ENCODE results near the gene LEMD1.
"Not testable (repeated sequence)": the region's sequence is repeated elsewhere in the genome, so short reads cannot be mapped to it uniquely, and the experiment has no call there.

Gene LEMD1

GRCh38 chr1:205398586-205398985, 23.3 kb downstream of the LEMD1 start:
- H2AFZ ChIP-seq (ENCODE audit: low read length, unreplicated experiment), result no peak overlapping the region
- no peaks in the 10 kb centered on the region for H3K4me1 ChIP-seq (ENCODE audit: control insufficient read depth, insufficient read depth, low read length, unreplicated experiment)

GRCh38 chr1:205396967-205397616, 24.8 kb downstream of the LEMD1 start:
- H3K36me3 ChIP-seq (ENCODE audit: insufficient read depth, low read length), result no peaks in the 10 kb centered on the region
- H3K4me3 ChIP-seq (ENCODE audit: low read depth, low read length), result no peak overlapping the region
- no peak overlapping the region for H3K27ac ChIP-seq (ENCODE audit: low read depth, low read length)
- H3K27me3 ChIP-seq (ENCODE audit: insufficient read depth, low read length), result peaks cover 18% of the 10 kb centered on the region; the same call in 1 of the 2 replicates
- no peak overlapping the region for H2AFZ ChIP-seq (ENCODE audit: low read length, unreplicated experiment)
- H3K4me1 ChIP-seq (ENCODE audit: control insufficient read depth, insufficient read depth, low read length, unreplicated experiment), result no peaks in the 10 kb centered on the region
- no peaks in the 10 kb centered on the region for H3K79me2 ChIP-seq (ENCODE audit: control insufficient read depth, insufficient read depth, low read length, unreplicated experiment)

More at GRCh38 chr1:205398586-205398985, 23.3 kb downstream of the LEMD1 start:
- no peaks in the 10 kb centered on the region for H3K79me2 ChIP-seq (ENCODE audit: control insufficient read depth, insufficient read depth, low read length, unreplicated experiment)
- peaks cover 9% of the 10 kb centered on the region; the same call in 1 of the 2 replicates for H3K27me3 ChIP-seq (ENCODE audit: insufficient read depth, low read length)
- H3K27ac ChIP-seq (ENCODE audit: low read depth, low read length), result no peak overlapping the region
- H3K36me3 ChIP-seq (ENCODE audit: insufficient read depth, low read length), result no peaks in the 10 kb centered on the region
- no peak overlapping the region for H3K4me3 ChIP-seq (ENCODE audit: low read depth, low read length)

- Histone ChIP-seq H3K4me1 (ENCODE audit: control insufficient read depth, insufficient read depth, low read length, unreplicated experiment) (no peaks in the 10 kb centered on the region), H3K4me3 (ENCODE audit: low read depth, low read length) (no peak overlapping the region), H2AFZ (ENCODE audit: low read length, unreplicated experiment) (no peak overlapping the region), H3K27me3 (ENCODE audit: insufficient read depth, low read length) (peaks cover 26% of the 10 kb centered on the region), H3K27ac (ENCODE audit: low read depth, low read length) (no peak overlapping the region), H3K36me3 (ENCODE audit: insufficient read depth, low read length) (no peaks in the 10 kb centered on the region), H3K79me2 (ENCODE audit: control insufficient read depth, insufficient read depth, low read length, unreplicated experiment) (no peaks in the 10 kb centered on the region)
Measured at GRCh38 chr1:205395616-205396015, 26.2 kb downstream of the LEMD1 start.

- H3K4me1 ChIP-seq (ENCODE audit: control insufficient read depth, insufficient read depth, low read length, unreplicated experiment), result no peaks in the 10 kb centered on the region
- H3K4me3 ChIP-seq (ENCODE audit: low read depth, low read length), result no peak overlapping the region
- H3K36me3 ChIP-seq (ENCODE audit: insufficient read depth, low read length), result no peaks in the 10 kb centered on the region
- no peak overlapping the region for H3K27ac ChIP-seq (ENCODE audit: low read depth, low read length)
- no peak overlapping the region for H2AFZ ChIP-seq (ENCODE audit: low read length, unreplicated experiment)
- H3K27me3 ChIP-seq (ENCODE audit: insufficient read depth, low read length), result peaks cover 28% of the 10 kb centered on the region
- no peaks in the 10 kb centered on the region for H3K79me2 ChIP-seq (ENCODE audit: control insufficient read depth, insufficient read depth, low read length, unreplicated experiment)
Measured at GRCh38 chr1:205392650-205393049, 29.2 kb downstream of the LEMD1 start.

DNA sequence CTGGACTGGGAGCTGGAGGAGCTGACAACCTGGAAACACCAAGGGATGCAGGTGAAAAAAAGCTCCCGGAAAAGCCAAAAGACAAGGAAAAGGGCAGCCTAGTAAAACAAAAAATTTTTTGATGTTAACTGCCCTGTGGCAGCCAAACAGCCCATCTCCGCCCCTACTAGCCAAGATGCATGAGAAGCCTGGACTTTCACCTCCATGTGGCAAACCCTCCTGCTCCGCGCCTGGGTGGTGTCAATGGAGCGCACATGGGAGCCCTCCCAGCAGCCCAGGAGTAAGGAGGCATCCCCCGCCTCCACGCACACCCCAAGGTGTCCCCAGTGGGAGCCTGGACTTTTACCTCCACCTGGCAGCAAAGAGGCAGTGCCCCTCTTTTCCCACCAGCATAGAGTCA, 30.5 kb downstream of the LEMD1 start:
- Histone ChIP-seq H3K79me2 (ENCODE audit: control insufficient read depth, insufficient read depth, low read length, unreplicated experiment) (no peaks in the 10 kb centered on the region), H3K27ac (ENCODE audit: low read depth, low read length) (no peak overlapping the region), H3K4me3 (ENCODE audit: low read depth, low read length) (no peak overlapping the region), H2AFZ (ENCODE audit: low read length, unreplicated experiment) (no peak overlapping the region), H3K4me1 (ENCODE audit: control insufficient read depth, insufficient read depth, low read length, unreplicated experiment) (no peaks in the 10 kb centered on the region), H3K36me3 (ENCODE audit: insufficient read depth, low read length) (no peaks in the 10 kb centered on the region), H3K27me3 (ENCODE audit: insufficient read depth, low read length) (peaks cover 28% of the 10 kb centered on the region)

DNA sequence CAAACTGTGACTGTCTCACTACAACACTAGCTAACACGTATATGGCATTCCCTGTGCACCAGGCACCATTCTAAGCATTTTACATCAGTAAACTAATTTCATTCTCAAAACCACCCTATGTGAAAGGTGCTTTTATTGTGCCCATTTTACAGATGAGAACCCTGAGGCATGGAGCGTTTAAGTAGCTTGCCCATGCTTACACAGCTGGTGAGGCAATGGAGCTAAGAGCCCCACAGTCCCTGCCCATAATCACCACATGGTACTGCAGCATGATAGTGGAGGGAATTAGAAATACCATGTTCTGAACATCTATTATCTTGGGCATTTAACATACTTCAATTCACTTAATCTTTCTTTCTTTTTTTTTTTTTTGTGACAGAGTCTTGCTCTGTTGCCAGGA, 34.0 kb downstream of the LEMD1 start:
- H3K27me3 ChIP-seq (ENCODE audit: insufficient read depth, low read length), result peaks cover 15% of the 10 kb centered on the region
- H2AFZ ChIP-seq (ENCODE audit: low read length, unreplicated experiment), result no peak overlapping the region
- H3K79me2 ChIP-seq (ENCODE audit: control insufficient read depth, insufficient read depth, low read length, unreplicated experiment), result no peaks in the 10 kb centered on the region
- H3K4me3 ChIP-seq (ENCODE audit: low read depth, low read length), result no peak overlapping the region
- peaks cover 4% of the 10 kb centered on the region for H3K4me1 ChIP-seq (ENCODE audit: control insufficient read depth, insufficient read depth, low read length, unreplicated experiment)
- no peaks in the 10 kb centered on the region for H3K36me3 ChIP-seq (ENCODE audit: insufficient read depth, low read length)
- H3K27ac ChIP-seq (ENCODE audit: low read depth, low read length), result no peak overlapping the region

DNA sequence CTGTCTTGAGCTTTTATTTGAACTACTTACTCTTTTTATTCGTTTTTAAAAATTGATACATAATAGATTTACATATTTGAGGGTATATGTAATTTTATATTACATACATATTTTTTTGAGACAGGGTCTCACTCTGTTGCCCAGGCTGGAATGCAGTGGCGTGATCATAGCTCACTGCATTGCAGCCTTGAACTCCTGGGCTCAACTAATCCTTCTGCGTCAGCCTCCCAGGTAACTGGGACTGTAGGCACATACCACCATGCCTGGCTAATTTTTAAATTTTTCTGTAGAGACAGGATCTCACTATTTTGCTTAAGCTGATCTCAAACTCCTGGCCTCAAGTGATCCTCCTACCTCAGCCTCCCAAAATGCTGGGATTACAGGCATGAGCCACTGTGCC, 38.9 kb downstream of the LEMD1 start:
- not testable (repeated sequence) for H3K36me3 ChIP-seq (ENCODE audit: insufficient read depth, low read length); H3K27ac ChIP-seq (ENCODE audit: low read depth, low read length); H3K27me3 ChIP-seq (ENCODE audit: insufficient read depth, low read length); H2AFZ ChIP-seq (ENCODE audit: low read length, unreplicated experiment); H3K4me3 ChIP-seq (ENCODE audit: low read depth, low read length); H3K4me1 ChIP-seq (ENCODE audit: control insufficient read depth, insufficient read depth, low read length, unreplicated experiment); H3K79me2 ChIP-seq (ENCODE audit: control insufficient read depth, insufficient read depth, low read length, unreplicated experiment)

GRCh38 chr1:205382561-205382960, 39.3 kb downstream of the LEMD1 start:
- Histone ChIP-seq H2AFZ (ENCODE audit: low read length, unreplicated experiment) (no peak overlapping the region), H3K4me1 (ENCODE audit: control insufficient read depth, insufficient read depth, low read length, unreplicated experiment) (peaks cover 4% of the 10 kb centered on the region), H3K36me3 (ENCODE audit: insufficient read depth, low read length) (no peaks in the 10 kb centered on the region), H3K27me3 (ENCODE audit: insufficient read depth, low read length) (no peaks in the 10 kb centered on the region), H3K27ac (ENCODE audit: low read depth, low read length) (no peak overlapping the region), H3K4me3 (ENCODE audit: low read depth, low read length) (no peak overlapping the region), H3K79me2 (ENCODE audit: control insufficient read depth, insufficient read depth, low read length, unreplicated experiment) (no peaks in the 10 kb centered on the region)

- Histone ChIP-seq H3K4me1 (ENCODE audit: control insufficient read depth, insufficient read depth, low read length, unreplicated experiment) (peaks cover 11% of the 10 kb centered on the region), H3K27me3 (ENCODE audit: insufficient read depth, low read length) (no peaks in the 10 kb centered on the region), H3K27ac (ENCODE audit: low read depth, low read length) (no peak overlapping the region), H3K4me3 (ENCODE audit: low read depth, low read length) (no peak overlapping the region), H2AFZ (ENCODE audit: low read length, unreplicated experiment) (no peak overlapping the region), H3K79me2 (ENCODE audit: control insufficient read depth, insufficient read depth, low read length, unreplicated experiment) (no peaks in the 10 kb centered on the region), H3K36me3 (ENCODE audit: insufficient read depth, low read length) (no peaks in the 10 kb centered on the region)
Measured at GRCh38 chr1:205381305-205381704, 40.6 kb downstream of the LEMD1 start.

DNA sequence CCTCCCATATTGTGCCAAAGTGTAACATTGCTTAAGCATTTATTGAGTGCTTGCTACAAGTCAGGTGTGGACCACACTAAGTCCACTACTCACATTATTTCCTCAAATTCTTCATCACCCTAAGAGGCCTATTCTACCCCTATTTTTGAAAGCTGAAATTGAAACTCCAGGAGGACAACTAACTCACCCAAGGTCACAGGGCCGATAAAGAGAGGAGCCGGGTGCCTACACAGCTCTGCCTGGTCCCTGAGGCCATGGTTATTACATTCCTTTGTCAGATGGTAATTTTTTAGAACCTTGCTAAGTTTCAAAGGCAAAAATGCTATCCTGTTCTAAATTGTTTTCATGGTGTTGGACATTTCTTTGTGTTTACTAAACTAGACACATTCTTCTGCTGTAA, 41.0 kb downstream of the LEMD1 start:
- H3K4me3 ChIP-seq (ENCODE audit: low read depth, low read length), result no peak overlapping the region
- H3K27me3 ChIP-seq (ENCODE audit: insufficient read depth, low read length), result no peaks in the 10 kb centered on the region
- peaks cover 16% of the 10 kb centered on the region for H3K4me1 ChIP-seq (ENCODE audit: control insufficient read depth, insufficient read depth, low read length, unreplicated experiment)
- H3K36me3 ChIP-seq (ENCODE audit: insufficient read depth, low read length), result no peaks in the 10 kb centered on the region
- no peak overlapping the region for H3K27ac ChIP-seq (ENCODE audit: low read depth, low read length)
- H2AFZ ChIP-seq (ENCODE audit: low read length, unreplicated experiment), result no peak overlapping the region
- no peaks in the 10 kb centered on the region for H3K79me2 ChIP-seq (ENCODE audit: control insufficient read depth, insufficient read depth, low read length, unreplicated experiment)

DNA sequence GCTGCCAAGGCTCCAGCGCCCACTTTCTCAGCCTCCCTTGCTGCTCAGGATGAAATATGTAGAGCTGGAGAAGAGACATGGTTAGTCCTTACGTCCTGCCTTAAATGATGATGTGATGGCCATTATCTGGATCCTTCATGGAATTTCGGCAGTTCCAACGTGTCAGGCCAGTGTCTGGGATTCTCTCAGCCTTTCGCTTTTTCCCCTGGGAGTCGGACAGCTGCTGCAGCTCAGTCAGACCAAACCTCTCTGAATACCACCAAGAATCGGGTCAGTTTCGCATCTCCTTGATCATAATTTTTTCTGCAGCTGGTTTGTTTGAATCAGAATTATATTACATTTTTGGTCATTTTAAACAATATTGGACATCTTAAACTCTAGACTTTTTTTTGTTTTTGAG, 42.8 kb downstream of the LEMD1 start:
- Histone ChIP-seq H3K4me1 (ENCODE audit: control insufficient read depth, insufficient read depth, low read length, unreplicated experiment) (peaks cover 28% of the 10 kb centered on the region), H3K79me2 (ENCODE audit: control insufficient read depth, insufficient read depth, low read length, unreplicated experiment) (no peaks in the 10 kb centered on the region), H3K27me3 (ENCODE audit: insufficient read depth, low read length) (no peaks in the 10 kb centered on the region), H2AFZ (ENCODE audit: low read length, unreplicated experiment) (no peak overlapping the region), H3K4me3 (ENCODE audit: low read depth, low read length) (no peak overlapping the region), H3K27ac (ENCODE audit: low read depth, low read length) (no peak overlapping the region), H3K36me3 (ENCODE audit: insufficient read depth, low read length) (no peaks in the 10 kb centered on the region)
